Astrocyte (in vitro differentiated cells and primary cell): ENCODE results near the gene LYRM2.

Experiments
- EZH2 ChIP-seq: IDR thresholded peaks from 2 replicates; pipeline ENCODE4 v1.6.1; 2012; ENCODE audit warnings: mild to moderate bottlenecking, low read length, inconsistent platforms; ENCODE audit not compliant: insufficient read depth
- TF ChIP-seq, protein P1 (sequence below): IDR thresholded peaks from 2 replicates; pipeline ENCODE4 v1.5.1; 2011; ENCODE audit warnings: low read depth, mild to moderate bottlenecking, inconsistent platforms, low read length, moderate library complexity; ENCODE audit not compliant: insufficient read depth

DNA sequence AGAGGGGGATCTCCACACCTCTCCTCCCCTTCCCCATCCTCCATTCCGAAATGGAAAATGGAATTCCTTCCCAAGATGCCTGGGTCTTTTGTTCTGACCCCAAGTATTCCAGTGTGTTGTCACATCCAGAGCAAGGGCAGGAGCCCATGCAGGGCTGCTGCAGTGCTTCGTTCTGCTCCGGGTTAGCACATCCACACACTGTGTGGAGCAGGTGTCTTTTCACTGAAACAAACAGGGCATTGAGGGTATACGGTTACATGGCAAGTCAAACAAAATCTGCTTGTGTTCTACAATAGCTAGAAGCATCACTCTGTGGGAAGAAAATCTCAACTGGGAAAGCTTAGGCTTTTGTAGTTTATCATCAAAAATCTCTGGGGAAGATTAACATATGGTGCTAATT, 56.9 kb downstream of the LYRM2 start:
- TF ChIP-seq, protein P1, sequence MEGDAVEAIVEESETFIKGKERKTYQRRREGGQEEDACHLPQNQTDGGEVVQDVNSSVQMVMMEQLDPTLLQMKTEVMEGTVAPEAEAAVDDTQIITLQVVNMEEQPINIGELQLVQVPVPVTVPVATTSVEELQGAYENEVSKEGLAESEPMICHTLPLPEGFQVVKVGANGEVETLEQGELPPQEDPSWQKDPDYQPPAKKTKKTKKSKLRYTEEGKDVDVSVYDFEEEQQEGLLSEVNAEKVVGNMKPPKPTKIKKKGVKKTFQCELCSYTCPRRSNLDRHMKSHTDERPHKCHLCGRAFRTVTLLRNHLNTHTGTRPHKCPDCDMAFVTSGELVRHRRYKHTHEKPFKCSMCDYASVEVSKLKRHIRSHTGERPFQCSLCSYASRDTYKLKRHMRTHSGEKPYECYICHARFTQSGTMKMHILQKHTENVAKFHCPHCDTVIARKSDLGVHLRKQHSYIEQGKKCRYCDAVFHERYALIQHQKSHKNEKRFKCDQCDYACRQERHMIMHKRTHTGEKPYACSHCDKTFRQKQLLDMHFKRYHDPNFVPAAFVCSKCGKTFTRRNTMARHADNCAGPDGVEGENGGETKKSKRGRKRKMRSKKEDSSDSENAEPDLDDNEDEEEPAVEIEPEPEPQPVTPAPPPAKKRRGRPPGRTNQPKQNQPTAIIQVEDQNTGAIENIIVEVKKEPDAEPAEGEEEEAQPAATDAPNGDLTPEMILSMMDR: no peak
- no peak for TF ChIP-seq EZH2
